Hepatocyte (in vitro differentiated cells): ENCODE data around the gene CENPT. TPM values are rescaled to one million over a fixed set of nuclear protein-coding genes. Genes with fewer than 3 reads are reported as not detected.

Experiments used
- DNase-seq: peaks from one replicate; pipeline ENCODE4 v3.0.0-alpha.2; 2016; ENCODE audit warnings: low spot score
- H2AFZ ChIP-seq: fragments of 200-600 bp; sonication (generic); 2 replicates; pipeline ENCODE4 v1.6.0; 2016; ENCODE audit warnings: antibody characterized with exemption, mild to moderate bottlenecking
- H3K27ac ChIP-seq: fragments of 200-600 bp; sonication (generic); 2 replicates; pipeline ENCODE4 v1.5.1; 2016; ENCODE audit warnings: mild to moderate bottlenecking
- H3K27me3 ChIP-seq: fragments of 200-600 bp; sonication (generic); 2 replicates; pipeline ENCODE4 v1.6.1; 2016
- H3K36me3 ChIP-seq: fragments of 200-600 bp; sonication (generic); replicated peaks from 2 replicates; pipeline ENCODE4 v1.5.1; 2016; ENCODE audit warnings: low read depth; ENCODE audit not compliant: insufficient read depth
- H3K4me1 ChIP-seq: fragments of 200-600 bp; sonication (generic); 2 replicates; pipeline ENCODE4 v1.5.1; 2016; ENCODE audit warnings: mild to moderate bottlenecking, moderate library complexity; ENCODE audit not compliant: insufficient read depth
- H3K4me2 ChIP-seq: fragments of 200-600 bp; sonication (generic); 2 replicates; pipeline ENCODE4 v1.6.0; 2016
- H3K4me3 ChIP-seq: fragments of 200-600 bp; sonication (generic); 2 replicates; pipeline ENCODE4 v1.5.1; 2016; ENCODE audit warnings: mild to moderate bottlenecking
- H3K79me2 ChIP-seq: fragments of 200-600 bp; sonication (generic); 2 replicates; pipeline ENCODE4 v1.6.0; 2017; ENCODE audit warnings: mild to moderate bottlenecking
- H3K9me2 ChIP-seq: fragments of 200-600 bp; sonication (generic); replicated peaks from 2 replicates; pipeline ENCODE4 v1.6.0; 2017; ENCODE audit warnings: mild to moderate bottlenecking; ENCODE audit not compliant: insufficient read depth
- H3K9me3 ChIP-seq: fragments of 200-600 bp; sonication (generic); 2 replicates; pipeline ENCODE4 v1.5.1; 2016; ENCODE audit warnings: low read depth, mild to moderate bottlenecking
- H4K20me1 ChIP-seq: fragments of 200-600 bp; sonication (generic); 2 replicates; pipeline ENCODE4 v1.6.0; 2016; ENCODE audit warnings: mild to moderate bottlenecking; ENCODE audit not compliant: insufficient read depth, poor library complexity, severe bottlenecking
- EZH2 ChIP-seq: fragments of 200-600 bp; sonication (generic); IDR thresholded peaks from 2 replicates; pipeline ENCODE4 v1.6.1; 2016; ENCODE audit warnings: antibody characterized with exemption, mild to moderate bottlenecking, borderline replicate concordance
- EZH2phosphoT487 ChIP-seq: fragments of 200-600 bp; sonication (generic); IDR thresholded peaks from one replicate; pipeline ENCODE4 v1.6.1; 2018; ENCODE audit warnings: antibody characterized with exemption, mild to moderate bottlenecking, low read depth, moderate library complexity; ENCODE audit not compliant: unreplicated experiment, severe bottlenecking
- WGBS: methylation state at CpG from one replicate; pipeline ENCODE4 v1.1.6; 2016; ENCODE audit warnings: low lambda C conversion rate; ENCODE audit errors: missing lambda C conversion rate; 5-methylcytosine and 5-hydroxymethylcytosine counted together
- polyA plus RNA-seq: library from polyadenylated mRNA; unstranded; fragments of >200 nt; fragmentation: Nextera tagmentation; extraction: Ambion mirVana; gene quantifications from 2 replicates; pipeline ENCODE4 v1.2.1, GENCODE V29; 2016
- total RNA-seq: library from RNA; depleted of rRNA; stranded (reverse); fragments of >200 nt; gene quantifications from 2 replicates; pipeline ENCODE4 v1.2.3, GENCODE V29; 2014
- TF ChIP-seq, protein P1 (sequence below): fragments of 200-600 bp; sonication (generic); IDR thresholded peaks from 2 replicates; pipeline ENCODE4 v1.5.1; 2016; ENCODE audit warnings: antibody characterized with exemption, mild to moderate bottlenecking; ENCODE audit not compliant: poor library complexity

Gene CENPT
- total and polyA plus RNA-seq, 2 experiments from 2014 or later, result 38.1 to 84.0 TPM

DNA sequence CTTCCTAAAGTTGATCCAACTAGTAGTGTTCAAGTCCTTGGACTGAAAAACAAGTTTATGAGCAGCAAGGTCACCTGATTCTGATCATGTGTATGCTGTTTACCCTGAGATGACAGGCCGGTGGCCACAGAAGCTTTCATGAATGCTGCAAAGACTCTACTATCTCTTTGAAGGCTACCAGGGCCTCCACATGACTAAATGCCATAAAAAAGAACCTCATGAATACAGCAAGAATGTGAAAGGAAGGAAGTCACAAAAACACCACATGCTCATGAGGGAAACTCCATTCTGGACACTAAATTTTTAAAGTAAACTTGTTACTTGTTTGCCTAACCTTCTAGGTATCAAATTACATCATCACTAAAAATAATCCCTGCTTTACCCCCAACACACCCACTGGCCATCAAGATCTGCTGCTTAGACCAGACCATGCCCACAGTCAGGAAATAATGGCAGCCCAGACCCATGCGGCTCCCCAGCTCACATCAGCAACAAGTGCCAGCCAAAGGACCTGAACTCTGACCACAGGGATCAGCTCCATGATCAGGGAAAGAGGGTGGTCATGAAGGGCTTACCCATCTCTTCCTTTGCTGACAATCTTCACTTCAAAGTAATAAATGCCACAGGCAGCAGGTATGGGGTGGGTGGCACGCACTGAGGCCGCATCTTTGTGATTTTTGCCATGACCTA, 42.5 kb downstream of the CENPT start:
- Histone ChIP-seq H3K9me3 (no peaks in the 10 kb centered on the region), H3K9me2 (no peaks in the 10 kb centered on the region), H4K20me1 (peaks cover 13% of the 10 kb centered on the region), H2AFZ (no peak overlapping the region), H3K27ac (peak overlapping the region; percentile 65), H3K4me3 (peak overlapping the region; percentile 52), H3K4me1 (peaks cover 16% of the 10 kb centered on the region), H3K4me2 (peak overlapping the region; percentile 89), H3K36me3 (no peaks in the 10 kb centered on the region), H3K79me2 (peaks cover 62% of the 10 kb centered on the region), H3K27me3 (no peaks in the 10 kb centered on the region)
- peak; percentile 68 for DNase-seq
- 71% methylated on average over 4 of the region's 4 CpGs for WGBS
- TF ChIP-seq, protein P1, sequence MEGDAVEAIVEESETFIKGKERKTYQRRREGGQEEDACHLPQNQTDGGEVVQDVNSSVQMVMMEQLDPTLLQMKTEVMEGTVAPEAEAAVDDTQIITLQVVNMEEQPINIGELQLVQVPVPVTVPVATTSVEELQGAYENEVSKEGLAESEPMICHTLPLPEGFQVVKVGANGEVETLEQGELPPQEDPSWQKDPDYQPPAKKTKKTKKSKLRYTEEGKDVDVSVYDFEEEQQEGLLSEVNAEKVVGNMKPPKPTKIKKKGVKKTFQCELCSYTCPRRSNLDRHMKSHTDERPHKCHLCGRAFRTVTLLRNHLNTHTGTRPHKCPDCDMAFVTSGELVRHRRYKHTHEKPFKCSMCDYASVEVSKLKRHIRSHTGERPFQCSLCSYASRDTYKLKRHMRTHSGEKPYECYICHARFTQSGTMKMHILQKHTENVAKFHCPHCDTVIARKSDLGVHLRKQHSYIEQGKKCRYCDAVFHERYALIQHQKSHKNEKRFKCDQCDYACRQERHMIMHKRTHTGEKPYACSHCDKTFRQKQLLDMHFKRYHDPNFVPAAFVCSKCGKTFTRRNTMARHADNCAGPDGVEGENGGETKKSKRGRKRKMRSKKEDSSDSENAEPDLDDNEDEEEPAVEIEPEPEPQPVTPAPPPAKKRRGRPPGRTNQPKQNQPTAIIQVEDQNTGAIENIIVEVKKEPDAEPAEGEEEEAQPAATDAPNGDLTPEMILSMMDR, result no peak
- no peak for TF ChIP-seq EZH2
- TF ChIP-seq EZH2phosphoT487, result no peak

DNA sequence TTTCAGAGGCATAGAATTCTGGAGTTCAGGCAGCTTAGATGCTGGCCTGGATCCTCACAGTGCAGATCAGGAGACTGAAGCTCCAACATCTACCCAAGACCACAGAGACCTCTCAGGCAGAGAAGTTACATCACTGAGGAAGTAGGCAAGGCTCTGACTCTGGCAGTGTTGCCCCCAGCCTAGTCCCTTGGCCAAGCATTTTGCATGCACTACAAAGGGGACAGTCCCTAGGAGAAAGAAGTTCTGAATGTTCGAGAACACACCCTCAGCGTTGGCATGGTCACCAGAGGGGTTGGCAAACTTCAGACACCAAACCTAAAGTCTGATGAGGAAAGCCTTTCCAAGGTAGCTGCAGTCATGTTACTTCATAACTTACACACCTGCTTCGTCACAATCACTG, 43.6 kb downstream of the CENPT start:
- Histone ChIP-seq H3K4me1 (peaks cover 16% of the 10 kb centered on the region), H3K9me2 (no peaks in the 10 kb centered on the region), H2AFZ (no peak overlapping the region), H3K79me2 (peaks cover 66% of the 10 kb centered on the region), H3K36me3 (no peaks in the 10 kb centered on the region), H3K4me2 (no peak overlapping the region), H3K27ac (peak overlapping the region; percentile 65), H3K4me3 (no peak overlapping the region), H4K20me1 (peaks cover 13% of the 10 kb centered on the region), H3K27me3 (no peaks in the 10 kb centered on the region), H3K9me3 (no peaks in the 10 kb centered on the region)
- TF ChIP-seq EZH2phosphoT487, result no peak
- TF ChIP-seq, protein P1, result no peak
- TF ChIP-seq EZH2, result no peak
- WGBS, result 99% methylated on average over 3 of the region's 3 CpGs
- no peak for DNase-seq

DNA sequence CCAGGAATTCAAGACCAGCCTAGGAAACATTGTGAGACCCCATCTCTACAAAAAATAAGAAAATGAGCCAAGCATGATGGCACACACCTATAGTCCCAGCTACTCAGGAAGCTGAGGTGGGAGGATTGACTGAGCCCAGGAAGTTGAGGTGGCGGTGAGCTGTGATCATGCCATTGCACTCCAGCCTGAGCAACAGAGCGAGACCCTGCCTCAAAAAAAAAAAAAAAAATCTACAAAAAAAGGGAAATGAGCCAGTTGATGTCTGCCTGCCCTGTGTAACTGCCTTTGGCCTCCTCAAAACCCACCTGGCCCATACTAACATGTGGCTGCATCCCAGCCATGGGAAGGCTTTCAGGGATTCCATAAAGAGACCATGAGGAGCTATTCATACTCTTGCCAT, 45.6 kb downstream of the CENPT start:
- peaks cover 20% of the 10 kb centered on the region for H4K20me1 ChIP-seq
- no peak overlapping the region for H3K4me3 ChIP-seq
- H3K36me3 ChIP-seq, result no peaks in the 10 kb centered on the region
- no peak overlapping the region for H2AFZ ChIP-seq
- H3K27ac ChIP-seq, result no peak overlapping the region
- H3K79me2 ChIP-seq, result peaks cover 85% of the 10 kb centered on the region
- H3K4me1 ChIP-seq, result peaks cover 11% of the 10 kb centered on the region
- 94% methylated on average over 2 of the region's 2 CpGs for WGBS
- no peaks in the 10 kb centered on the region for H3K9me3 ChIP-seq
- H3K9me2 ChIP-seq, result no peaks in the 10 kb centered on the region
- no peaks in the 10 kb centered on the region for H3K27me3 ChIP-seq
- TF ChIP-seq EZH2phosphoT487, result no peak
- TF ChIP-seq, protein P1, result no peak
- no peak for DNase-seq
- no peak overlapping the region for H3K4me2 ChIP-seq
